OCI-LY1 (cell line): ENCODE measurements around the gene PRTFDC1.

Source experiments
- H2AFZ ChIP-seq: fragments of 200-600 bp; sonication (generic), shearing (Covaris generic); 2 replicates; pipeline ENCODE4 v1.6.0; 2014; ENCODE audit warnings: antibody characterized with exemption, mild to moderate bottlenecking, low read length
- H3F3A ChIP-seq: fragments of 200-600 bp; sonication (generic), shearing (Covaris generic); 2 replicates; pipeline ENCODE4 v1.6.0; 2014; ENCODE audit warnings: mild to moderate bottlenecking, antibody characterized with exemption, low read length, moderate library complexity; ENCODE audit not compliant: insufficient read depth
- H3K27ac ChIP-seq: fragments of 200-600 bp; sonication (generic); 2 replicates; pipeline ENCODE4 v1.5.1; 2014; ENCODE audit warnings: low read length, mixed run types, mild to moderate bottlenecking, low read depth; ENCODE audit not compliant: poor library complexity, severe bottlenecking
- H3K27me3 ChIP-seq: fragments of 200-600 bp; sonication (generic); 2 replicates; pipeline ENCODE4 v1.6.0; 2014; ENCODE audit warnings: antibody characterized with exemption, mild to moderate bottlenecking, low read length, moderate library complexity; ENCODE audit not compliant: insufficient read depth
- H3K36me3 ChIP-seq: fragments of 200-600 bp; sonication (generic); 2 replicates; pipeline ENCODE4 v1.6.1; 2014; ENCODE audit warnings: mild to moderate bottlenecking, antibody characterized with exemption, low read length, moderate library complexity, mixed read lengths; ENCODE audit not compliant: insufficient read depth
- H3K4me1 ChIP-seq: fragments of 200-600 bp; sonication (generic); 2 replicates; pipeline ENCODE4 v1.5.1; 2014; ENCODE audit warnings: mild to moderate bottlenecking, low read length, moderate library complexity; ENCODE audit not compliant: insufficient read depth, severe bottlenecking
- H3K4me2 ChIP-seq: fragments of 200-600 bp; sonication (generic), shearing (Covaris generic); 2 replicates; pipeline ENCODE4 v1.6.1; 2014; ENCODE audit warnings: low read length
- H3K4me3 ChIP-seq: fragments of 200-600 bp; sonication (generic); 2 replicates; pipeline ENCODE4 v1.5.1; 2014; ENCODE audit warnings: low read length, low read depth, mild to moderate bottlenecking, mixed read lengths; ENCODE audit not compliant: poor library complexity, severe bottlenecking
- H3K79me2 ChIP-seq: fragments of 200-600 bp; shearing (Covaris generic); 2 replicates; pipeline ENCODE4 v1.6.1; 2016; ENCODE audit warnings: mixed run types, low read length, mixed read lengths; ENCODE audit not compliant: insufficient read depth
- H3K9ac ChIP-seq: fragments of 200-600 bp; sonication (generic), shearing (Covaris generic); 2 replicates; pipeline ENCODE4 v1.6.1; 2014; ENCODE audit warnings: mild to moderate bottlenecking, low read length, mixed read lengths
- H3K9me2 ChIP-seq: fragments of 200-600 bp; sonication (generic), shearing (Covaris generic); 2 replicates; pipeline ENCODE4 v1.6.1; 2014; ENCODE audit warnings: low read depth, mild to moderate bottlenecking, low read length, mixed read lengths
- H3K9me3 ChIP-seq: fragments of 200-600 bp; shearing (Covaris generic); 2 replicates; pipeline ENCODE4 v1.6.1; 2014; ENCODE audit warnings: low read length, mixed read lengths
- H4K20me1 ChIP-seq: fragments of 200-600 bp; sonication (generic), shearing (Covaris generic); 2 replicates; pipeline ENCODE4 v1.6.0; 2016; ENCODE audit warnings: mild to moderate bottlenecking, low read length; ENCODE audit not compliant: insufficient read depth
- CTCF ChIP-seq: fragments of 200-600 bp; sonication (generic), shearing (Covaris generic); IDR thresholded peaks from 2 replicates; pipeline ENCODE4 v1.5.1; 2017; ENCODE audit warnings: mild to moderate bottlenecking, antibody characterized with exemption, low read length, moderate library complexity, mixed read lengths
- EZH2 ChIP-seq: fragments of 200-600 bp; sonication (generic), shearing (Covaris generic); IDR thresholded peaks from 2 replicates; pipeline ENCODE4 v1.8.0; 2017; ENCODE audit warnings: borderline replicate concordance, mixed run types, mild to moderate bottlenecking, antibody characterized with exemption, low read length, moderate library complexity, mixed read lengths

PRTFDC1 gene

GRCh38 chr10:24800861-24801260 is 151.5 kb downstream of the PRTFDC1 start:
- TF ChIP-seq EZH2 (no peak), CTCF (no peak)
- Histone ChIP-seq H3K4me1 (no peaks in the 10 kb centered on the region), H3K36me3 (no peaks in the 10 kb centered on the region)

More at GRCh38 chr10:24800861-24801260, 151.5 kb downstream of the PRTFDC1 start:
- H2AFZ ChIP-seq, result no peak overlapping the region
- no peaks in the 10 kb centered on the region for H3K9me2 ChIP-seq
- H3K9me3 ChIP-seq, result no peaks in the 10 kb centered on the region
- no peak overlapping the region for H3K27ac ChIP-seq
- no peaks in the 10 kb centered on the region for H4K20me1 ChIP-seq
- H3F3A ChIP-seq, result no peaks in the 10 kb centered on the region
- no peak overlapping the region for H3K4me2 ChIP-seq
- no peak overlapping the region for H3K9ac ChIP-seq
- H3K79me2 ChIP-seq, result no peaks in the 10 kb centered on the region
- no peaks in the 10 kb centered on the region for H3K27me3 ChIP-seq
- H3K4me3 ChIP-seq, result no peak overlapping the region
